Measurements from ENCODE around the gene CD109. TPM values are rescaled to one million over a fixed set of nuclear protein-coding genes. Genes with fewer than 3 reads are reported as not detected.

CD109 gene
- total and polyA plus RNA-seq, 10 donors = 0.17 to 6.9 (median 3.8) TPM

GRCh38 chr6:73657201-73657600 is 38.8 kb upstream of the CD109 start:
- WGBS, 5 donors = 75 to 88% (median 83%) methylated on average over 3 of the region's 3 CpGs
- TF ChIP-seq POLR2AphosphoS5 (IDR thresholded peaks at IDR 0.05) (no peak), POLR2A (IDR thresholded peaks at IDR 0.05) (no peak)
- TF ChIP-seq, protein P1, sequence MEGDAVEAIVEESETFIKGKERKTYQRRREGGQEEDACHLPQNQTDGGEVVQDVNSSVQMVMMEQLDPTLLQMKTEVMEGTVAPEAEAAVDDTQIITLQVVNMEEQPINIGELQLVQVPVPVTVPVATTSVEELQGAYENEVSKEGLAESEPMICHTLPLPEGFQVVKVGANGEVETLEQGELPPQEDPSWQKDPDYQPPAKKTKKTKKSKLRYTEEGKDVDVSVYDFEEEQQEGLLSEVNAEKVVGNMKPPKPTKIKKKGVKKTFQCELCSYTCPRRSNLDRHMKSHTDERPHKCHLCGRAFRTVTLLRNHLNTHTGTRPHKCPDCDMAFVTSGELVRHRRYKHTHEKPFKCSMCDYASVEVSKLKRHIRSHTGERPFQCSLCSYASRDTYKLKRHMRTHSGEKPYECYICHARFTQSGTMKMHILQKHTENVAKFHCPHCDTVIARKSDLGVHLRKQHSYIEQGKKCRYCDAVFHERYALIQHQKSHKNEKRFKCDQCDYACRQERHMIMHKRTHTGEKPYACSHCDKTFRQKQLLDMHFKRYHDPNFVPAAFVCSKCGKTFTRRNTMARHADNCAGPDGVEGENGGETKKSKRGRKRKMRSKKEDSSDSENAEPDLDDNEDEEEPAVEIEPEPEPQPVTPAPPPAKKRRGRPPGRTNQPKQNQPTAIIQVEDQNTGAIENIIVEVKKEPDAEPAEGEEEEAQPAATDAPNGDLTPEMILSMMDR (IDR thresholded peaks at IDR 0.05 in 8 of 11, conservative IDR thresholded peaks at IDR 0.05 in 3 of 11) = no peak
- Histone ChIP-seq H3K4me3 (no peak overlapping the region), H3K36me3 (no peaks in the 10 kb centered on the region), H3K27me3 (replicated peaks in 1 of 7) (no peaks in the 10 kb centered on the region), H3K4me1 (peaks cover 0 to 26% (median 20%) of the 10 kb centered on the region in 6 donors), H3K9me3 (no peaks in the 10 kb centered on the region), H3K27ac (no peak overlapping the region)
- no peak for DNase-seq
- intact Hi-C loops (cut with DNase I; ENCODE audit: low total_unique reads) = no loop called here

GRCh38 chr6:73664701-73665100 is 31.3 kb upstream of the CD109 start:
- H3K36me3 ChIP-seq = no peaks in the 10 kb centered on the region
- no peak for TF ChIP-seq POLR2AphosphoS5 (IDR thresholded peaks at IDR 0.05)
- no peak for TF ChIP-seq POLR2A (IDR thresholded peaks at IDR 0.05)
- TF ChIP-seq, protein P1 (IDR thresholded peaks at IDR 0.05 in 8 of 11, conservative IDR thresholded peaks at IDR 0.05 in 3 of 11) = no peak
- H3K9me3 ChIP-seq = no peaks in the 10 kb centered on the region
- no peaks in the 10 kb centered on the region for H3K4me1 ChIP-seq
- no peak overlapping the region for H3K27ac ChIP-seq
- no peak for DNase-seq
- H3K27me3 ChIP-seq (replicated peaks in 1 of 7) = peaks cover 0 to 12% (median 0%) of the 10 kb centered on the region in 7 donors
- WGBS, 5 donors = 80 to 89% (median 89%) methylated on average over 2 of the region's 2 CpGs
- H3K4me3 ChIP-seq = no peak overlapping the region
- intact Hi-C loops (cut with DNase I; ENCODE audit: low total_unique reads) = no loop called here

GRCh38 chr6:73665686-73666319 is 30.2 kb upstream of the CD109 start:
- DNase-seq = no peak
- no peak overlapping the region for H3K27ac ChIP-seq
- WGBS, 5 donors = 68 to 74% (median 71%) methylated on average over 3 of the region's 3 CpGs
- H3K4me1 ChIP-seq = no peaks in the 10 kb centered on the region
- H3K36me3 ChIP-seq = no peaks in the 10 kb centered on the region
- intact Hi-C loops (cut with DNase I; ENCODE audit: low total_unique reads) = no loop called here
- peaks cover 0 to 21% (median 0%) of the 10 kb centered on the region in 7 donors for H3K27me3 ChIP-seq (replicated peaks in 1 of 7)
- H3K9me3 ChIP-seq = no peaks in the 10 kb centered on the region
- no peak for TF ChIP-seq POLR2A (IDR thresholded peaks at IDR 0.05)
- TF ChIP-seq POLR2AphosphoS5 (IDR thresholded peaks at IDR 0.05) = no peak
- TF ChIP-seq, protein P1 (IDR thresholded peaks at IDR 0.05 in 8 of 11, conservative IDR thresholded peaks at IDR 0.05 in 3 of 11) = no peak
- H3K4me3 ChIP-seq = no peak overlapping the region

- intact Hi-C loops (cut with DNase I; ENCODE audit: low total_unique reads) = no loop called here
- H3K27me3 ChIP-seq (replicated peaks in 1 of 7) = peaks cover 0 to 27% (median 0%) of the 10 kb centered on the region in 7 donors
- WGBS, 5 donors = 48 to 76% (median 69%) methylated on average over 2 of the region's 2 CpGs
These were observed 29.6 kb upstream of the CD109 start for GRCh38 chr6:73666393-73666792.

More at GRCh38 chr6:73666393-73666792, 29.6 kb upstream of the CD109 start:
- Histone ChIP-seq H3K4me3 (no peak overlapping the region), H3K27ac (no peak overlapping the region), H3K36me3 (no peaks in the 10 kb centered on the region), H3K4me1 (no peaks in the 10 kb centered on the region), H3K9me3 (no peaks in the 10 kb centered on the region)
- TF ChIP-seq POLR2A (IDR thresholded peaks at IDR 0.05) (no peak), POLR2AphosphoS5 (IDR thresholded peaks at IDR 0.05) (no peak)
- TF ChIP-seq, protein P1 (IDR thresholded peaks at IDR 0.05 in 8 of 11, conservative IDR thresholded peaks at IDR 0.05 in 3 of 11) = no peak
- DNase-seq = no peak
